OCI-LY1 (cell line): ENCODE results near the gene RIN3.

Experiments
- H2AFZ ChIP-seq: fragments of 200-600 bp; sonication (generic), shearing (Covaris generic); 2 replicates; pipeline ENCODE4 v1.6.0; 2014; ENCODE audit warnings: antibody characterized with exemption, mild to moderate bottlenecking, low read length
- H3F3A ChIP-seq: fragments of 200-600 bp; sonication (generic), shearing (Covaris generic); 2 replicates; pipeline ENCODE4 v1.6.0; 2014; ENCODE audit warnings: mild to moderate bottlenecking, antibody characterized with exemption, low read length, moderate library complexity; ENCODE audit not compliant: insufficient read depth
- H3K27ac ChIP-seq: fragments of 200-600 bp; sonication (generic); 2 replicates; pipeline ENCODE4 v1.5.1; 2014; ENCODE audit warnings: low read length, mixed run types, mild to moderate bottlenecking, low read depth; ENCODE audit not compliant: poor library complexity, severe bottlenecking
- H3K27me3 ChIP-seq: fragments of 200-600 bp; sonication (generic); 2 replicates; pipeline ENCODE4 v1.6.0; 2014; ENCODE audit warnings: antibody characterized with exemption, mild to moderate bottlenecking, low read length, moderate library complexity; ENCODE audit not compliant: insufficient read depth
- H3K36me3 ChIP-seq: fragments of 200-600 bp; sonication (generic); 2 replicates; pipeline ENCODE4 v1.6.1; 2014; ENCODE audit warnings: mild to moderate bottlenecking, antibody characterized with exemption, low read length, moderate library complexity, mixed read lengths; ENCODE audit not compliant: insufficient read depth
- H3K4me1 ChIP-seq: fragments of 200-600 bp; sonication (generic); 2 replicates; pipeline ENCODE4 v1.5.1; 2014; ENCODE audit warnings: mild to moderate bottlenecking, low read length, moderate library complexity; ENCODE audit not compliant: insufficient read depth, severe bottlenecking
- H3K4me2 ChIP-seq: fragments of 200-600 bp; sonication (generic), shearing (Covaris generic); 2 replicates; pipeline ENCODE4 v1.6.1; 2014; ENCODE audit warnings: low read length
- H3K4me3 ChIP-seq: fragments of 200-600 bp; sonication (generic); 2 replicates; pipeline ENCODE4 v1.5.1; 2014; ENCODE audit warnings: low read length, low read depth, mild to moderate bottlenecking, mixed read lengths; ENCODE audit not compliant: poor library complexity, severe bottlenecking
- H3K79me2 ChIP-seq: fragments of 200-600 bp; shearing (Covaris generic); 2 replicates; pipeline ENCODE4 v1.6.1; 2016; ENCODE audit warnings: mixed run types, low read length, mixed read lengths; ENCODE audit not compliant: insufficient read depth
- H3K9ac ChIP-seq: fragments of 200-600 bp; sonication (generic), shearing (Covaris generic); 2 replicates; pipeline ENCODE4 v1.6.1; 2014; ENCODE audit warnings: mild to moderate bottlenecking, low read length, mixed read lengths
- H3K9me2 ChIP-seq: fragments of 200-600 bp; sonication (generic), shearing (Covaris generic); 2 replicates; pipeline ENCODE4 v1.6.1; 2014; ENCODE audit warnings: low read depth, mild to moderate bottlenecking, low read length, mixed read lengths
- H3K9me3 ChIP-seq: fragments of 200-600 bp; shearing (Covaris generic); 2 replicates; pipeline ENCODE4 v1.6.1; 2014; ENCODE audit warnings: low read length, mixed read lengths
- H4K20me1 ChIP-seq: fragments of 200-600 bp; sonication (generic), shearing (Covaris generic); 2 replicates; pipeline ENCODE4 v1.6.0; 2016; ENCODE audit warnings: mild to moderate bottlenecking, low read length; ENCODE audit not compliant: insufficient read depth
- EZH2 ChIP-seq: fragments of 200-600 bp; sonication (generic), shearing (Covaris generic); IDR thresholded peaks from 2 replicates; pipeline ENCODE4 v1.8.0; 2017; ENCODE audit warnings: borderline replicate concordance, mixed run types, mild to moderate bottlenecking, antibody characterized with exemption, low read length, moderate library complexity, mixed read lengths
- TF ChIP-seq, protein P1 (sequence below): fragments of 200-600 bp; sonication (generic), shearing (Covaris generic); IDR thresholded peaks from 2 replicates; pipeline ENCODE4 v1.5.1; 2017; ENCODE audit warnings: mild to moderate bottlenecking, antibody characterized with exemption, low read length, moderate library complexity, mixed read lengths

Gene RIN3

DNA sequence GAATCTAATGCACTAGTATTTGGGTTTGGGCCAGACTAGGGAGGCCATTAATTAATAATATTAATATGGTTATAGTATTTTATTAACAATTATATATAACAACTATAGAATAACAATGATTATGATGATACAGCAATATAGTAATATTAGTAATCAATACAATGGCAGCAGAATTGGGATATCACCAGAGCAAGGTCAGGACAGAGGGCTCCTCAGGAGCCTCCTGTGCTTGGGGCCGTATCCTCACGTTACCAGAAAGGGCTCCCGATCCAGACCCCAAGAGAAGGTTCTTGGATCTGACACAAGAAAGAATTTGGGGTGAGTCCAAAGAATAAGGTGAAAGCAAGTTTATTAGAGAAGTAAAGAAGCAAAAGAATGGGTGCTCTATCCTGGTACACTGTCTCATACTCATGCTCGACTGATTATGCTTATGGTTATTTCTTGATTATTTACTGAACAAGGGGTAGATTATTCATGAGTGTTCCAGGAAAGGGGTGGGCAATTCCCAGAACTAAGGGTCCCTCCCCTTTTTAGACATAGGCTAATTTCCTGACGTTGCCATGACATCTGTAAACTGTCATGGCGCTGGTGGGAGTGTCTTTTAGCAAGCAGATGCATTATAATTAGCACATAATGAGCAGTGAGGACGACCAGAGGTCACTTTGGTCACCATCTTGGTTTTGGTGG, 61.6 kb downstream of the RIN3 start:
- Histone ChIP-seq H3K9ac (no peak overlapping the region), H3K27ac (no peak overlapping the region), H3K4me2 (no peak overlapping the region), H3K4me1 (no peaks in the 10 kb centered on the region), H3K4me3 (no peak overlapping the region), H3K9me2 (no peaks in the 10 kb centered on the region), H3F3A (no peaks in the 10 kb centered on the region), H2AFZ (no peak overlapping the region), H4K20me1 (no peaks in the 10 kb centered on the region), H3K27me3 (no peaks in the 10 kb centered on the region), H3K36me3 (no peaks in the 10 kb centered on the region), H3K79me2 (no peaks in the 10 kb centered on the region), H3K9me3 (no peaks in the 10 kb centered on the region)
- TF ChIP-seq EZH2: no peak
- TF ChIP-seq, protein P1, sequence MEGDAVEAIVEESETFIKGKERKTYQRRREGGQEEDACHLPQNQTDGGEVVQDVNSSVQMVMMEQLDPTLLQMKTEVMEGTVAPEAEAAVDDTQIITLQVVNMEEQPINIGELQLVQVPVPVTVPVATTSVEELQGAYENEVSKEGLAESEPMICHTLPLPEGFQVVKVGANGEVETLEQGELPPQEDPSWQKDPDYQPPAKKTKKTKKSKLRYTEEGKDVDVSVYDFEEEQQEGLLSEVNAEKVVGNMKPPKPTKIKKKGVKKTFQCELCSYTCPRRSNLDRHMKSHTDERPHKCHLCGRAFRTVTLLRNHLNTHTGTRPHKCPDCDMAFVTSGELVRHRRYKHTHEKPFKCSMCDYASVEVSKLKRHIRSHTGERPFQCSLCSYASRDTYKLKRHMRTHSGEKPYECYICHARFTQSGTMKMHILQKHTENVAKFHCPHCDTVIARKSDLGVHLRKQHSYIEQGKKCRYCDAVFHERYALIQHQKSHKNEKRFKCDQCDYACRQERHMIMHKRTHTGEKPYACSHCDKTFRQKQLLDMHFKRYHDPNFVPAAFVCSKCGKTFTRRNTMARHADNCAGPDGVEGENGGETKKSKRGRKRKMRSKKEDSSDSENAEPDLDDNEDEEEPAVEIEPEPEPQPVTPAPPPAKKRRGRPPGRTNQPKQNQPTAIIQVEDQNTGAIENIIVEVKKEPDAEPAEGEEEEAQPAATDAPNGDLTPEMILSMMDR: no peak

DNA sequence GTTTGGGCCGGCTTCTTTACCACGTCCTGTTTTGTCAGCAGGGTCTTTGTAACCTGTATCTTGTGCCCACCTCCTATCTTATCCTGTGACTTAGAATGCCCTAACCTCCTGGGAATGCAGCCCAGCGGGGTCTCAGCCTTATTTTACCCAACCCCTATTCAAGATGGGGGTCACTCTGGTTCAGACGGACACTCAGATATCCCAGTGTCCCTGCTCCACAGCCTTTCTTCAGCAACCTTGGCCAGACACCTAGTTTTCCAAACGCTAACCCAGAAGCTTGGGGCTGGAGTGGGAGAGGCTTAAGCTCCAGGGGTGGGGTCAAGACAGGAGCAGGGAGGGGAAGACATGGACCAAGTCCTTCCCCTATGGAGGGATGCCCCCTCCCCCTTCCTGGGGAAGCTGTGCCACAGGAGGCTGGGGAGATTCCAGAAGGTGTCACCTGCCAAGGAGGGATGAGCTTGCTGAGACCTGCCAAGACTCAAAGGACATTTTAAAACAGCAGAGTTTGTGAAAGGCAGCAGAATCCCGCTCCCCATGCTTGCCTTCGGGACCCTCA, 62.2 kb downstream of the RIN3 start:
- Histone ChIP-seq H4K20me1 (no peaks in the 10 kb centered on the region), H3K9me2 (no peaks in the 10 kb centered on the region), H3F3A (no peaks in the 10 kb centered on the region), H3K79me2 (no peaks in the 10 kb centered on the region), H3K27ac (no peak overlapping the region), H3K36me3 (no peaks in the 10 kb centered on the region), H3K4me3 (no peak overlapping the region), H3K27me3 (no peaks in the 10 kb centered on the region), H3K4me2 (no peak overlapping the region), H3K9me3 (no peaks in the 10 kb centered on the region), H3K4me1 (no peaks in the 10 kb centered on the region), H3K9ac (no peak overlapping the region), H2AFZ (no peak overlapping the region)
- TF ChIP-seq, protein P1: no peak
- TF ChIP-seq EZH2: no peak

DNA sequence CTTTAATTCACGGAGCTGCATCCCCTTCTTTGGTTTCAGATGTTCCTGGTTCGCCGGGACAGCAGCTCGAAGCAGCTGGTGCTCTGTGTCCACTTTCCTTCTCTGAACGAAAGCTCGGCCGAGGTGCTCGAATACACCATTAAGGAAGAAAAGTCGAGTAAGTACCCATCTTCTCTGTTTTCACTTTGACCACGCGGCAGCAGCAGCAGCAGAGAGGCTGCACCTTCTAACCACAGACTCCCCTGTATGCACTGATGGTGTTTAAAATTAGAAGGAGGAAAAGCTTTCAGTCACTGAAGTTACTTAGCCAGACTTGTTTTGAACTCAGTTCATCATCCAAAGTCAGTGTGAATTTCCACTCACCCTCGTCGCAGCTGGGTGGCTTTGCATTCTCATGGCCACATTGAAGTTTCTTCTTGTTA, 63.8 kb downstream of the RIN3 start:
- TF ChIP-seq, protein P1: no peak
- TF ChIP-seq EZH2: no peak
- Histone ChIP-seq H3K4me2 (no peak overlapping the region), H2AFZ (no peak overlapping the region), H3F3A (no peaks in the 10 kb centered on the region), H3K27ac (no peak overlapping the region), H3K9ac (no peak overlapping the region), H3K27me3 (no peaks in the 10 kb centered on the region), H3K4me1 (no peaks in the 10 kb centered on the region), H3K9me3 (no peaks in the 10 kb centered on the region), H3K4me3 (no peak overlapping the region), H3K36me3 (no peaks in the 10 kb centered on the region), H4K20me1 (no peaks in the 10 kb centered on the region), H3K9me2 (no peaks in the 10 kb centered on the region), H3K79me2 (no peaks in the 10 kb centered on the region)
